HUES6 (cell line): ENCODE results near the gene ZNF76.

ENCODE experiments used
- H3K27ac ChIP-seq: 2 replicates; pipeline ENCODE4 v1.7.0; 2013; ENCODE audit warnings: low read depth, mild to moderate bottlenecking, low read length, inconsistent platforms
- H3K27me3 ChIP-seq: 2 replicates; pipeline ENCODE4 v1.6.1; 2013; ENCODE audit warnings: low read length; ENCODE audit not compliant: control insufficient read depth, insufficient read depth
- H3K36me3 ChIP-seq: 2 replicates; pipeline ENCODE4 v1.6.1; 2013; ENCODE audit warnings: low read length; ENCODE audit not compliant: control insufficient read depth, insufficient read depth
- H3K4me1 ChIP-seq: 2 replicates; pipeline ENCODE4 v1.6.1; 2013; ENCODE audit warnings: low read length; ENCODE audit not compliant: control insufficient read depth, insufficient read depth
- H3K4me3 ChIP-seq: 2 replicates; pipeline ENCODE4 v1.5.1; 2013; ENCODE audit warnings: low read depth, low read length
- H3K9ac ChIP-seq: one replicate; pipeline ENCODE4 v1.6.1; 2013; ENCODE audit warnings: mild to moderate bottlenecking, low read length
- H3K9me3 ChIP-seq: 2 replicates; pipeline ENCODE4 v1.6.1; 2013; ENCODE audit warnings: low read depth, low read length; ENCODE audit not compliant: control insufficient read depth, insufficient read depth

Gene ZNF76

DNA sequence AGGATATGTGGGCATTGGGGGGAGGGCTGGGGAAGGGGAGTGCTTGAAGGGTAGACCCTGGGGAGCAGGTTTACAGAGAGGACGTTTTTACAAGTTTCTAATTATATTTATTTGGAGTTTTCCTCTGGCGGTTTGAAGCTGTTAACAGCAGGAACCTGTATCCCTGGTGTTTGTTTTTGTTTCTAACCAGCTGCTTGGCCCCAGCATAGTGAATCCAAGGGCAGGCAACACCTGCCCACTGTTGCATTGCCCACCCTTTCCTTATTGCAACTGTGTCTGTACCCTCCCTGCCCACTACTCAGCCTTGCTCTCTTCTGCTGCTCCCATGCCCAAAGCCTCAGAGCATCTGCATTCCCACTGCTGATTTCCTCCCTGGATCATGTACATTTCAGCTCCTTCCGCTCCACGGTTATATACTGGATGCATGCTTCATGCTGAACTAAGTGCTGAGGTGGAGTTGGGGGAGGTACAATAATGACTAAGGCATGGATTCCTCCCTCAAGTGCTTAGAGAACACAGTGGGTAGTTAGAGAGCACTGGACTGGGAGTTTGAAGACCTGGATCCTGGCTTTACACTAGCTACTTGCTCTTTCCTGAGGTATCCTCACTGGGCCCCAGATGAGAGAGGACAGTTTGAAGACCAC is 39.7 kb upstream of the ZNF76 start:
- no peak overlapping the region for H3K4me3 ChIP-seq
- no peak overlapping the region for H3K9ac ChIP-seq
- no peaks in the 10 kb centered on the region for H3K36me3 ChIP-seq
- H3K27me3 ChIP-seq = peaks cover 83% of the 10 kb centered on the region
- H3K4me1 ChIP-seq = peaks cover 38% of the 10 kb centered on the region
- no peak overlapping the region for H3K27ac ChIP-seq
- H3K9me3 ChIP-seq = no peaks in the 10 kb centered on the region

DNA sequence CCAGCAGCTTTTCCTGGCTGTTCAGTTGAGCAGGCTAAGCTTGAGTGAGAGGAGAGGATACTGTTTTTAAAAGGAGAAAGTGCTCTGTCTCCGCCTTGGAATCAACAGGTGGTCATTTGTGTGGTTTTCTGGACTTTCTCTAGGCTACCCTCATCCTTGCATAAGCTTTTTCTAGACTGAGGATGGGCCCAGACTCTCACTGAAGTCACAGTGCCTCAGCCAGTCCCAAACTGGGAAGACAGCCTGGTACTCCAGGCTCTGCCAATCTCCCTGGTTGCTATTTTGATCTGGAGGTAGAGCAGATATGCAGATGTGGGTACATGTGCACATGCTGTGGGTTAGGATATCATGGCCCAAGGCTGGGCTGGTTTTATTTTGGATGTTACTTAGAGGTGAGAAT is 38.8 kb upstream of the ZNF76 start:
- no peaks in the 10 kb centered on the region for H3K36me3 ChIP-seq
- H3K4me1 ChIP-seq = peaks cover 30% of the 10 kb centered on the region
- H3K9me3 ChIP-seq = no peaks in the 10 kb centered on the region
- H3K9ac ChIP-seq = no peak overlapping the region
- H3K27ac ChIP-seq = no peak overlapping the region
- peaks cover 77% of the 10 kb centered on the region for H3K27me3 ChIP-seq
- no peak overlapping the region for H3K4me3 ChIP-seq

DNA sequence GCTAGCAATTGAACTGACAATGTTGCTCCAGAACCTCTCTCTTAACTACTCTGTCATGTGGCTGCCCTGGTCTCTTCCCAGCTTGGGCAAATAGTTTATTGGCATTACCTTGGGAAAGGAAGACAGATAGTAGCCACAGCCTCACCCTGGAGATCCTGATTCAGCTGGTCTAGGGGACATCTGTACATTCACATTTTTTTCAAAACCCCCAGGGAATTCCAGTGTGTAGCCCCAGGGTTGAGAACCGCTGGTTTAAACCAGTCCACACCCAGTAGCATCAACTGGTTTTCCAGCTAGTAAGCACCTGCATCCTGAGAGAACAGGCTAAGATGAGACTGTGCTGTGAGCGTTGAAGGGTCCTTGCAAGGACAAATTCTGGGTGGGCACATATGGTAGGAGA is 36.1 kb upstream of the ZNF76 start:
- peaks cover 5% of the 10 kb centered on the region for H3K4me1 ChIP-seq
- H3K4me3 ChIP-seq = no peak overlapping the region
- no peaks in the 10 kb centered on the region for H3K36me3 ChIP-seq
- H3K27ac ChIP-seq = no peak overlapping the region
- H3K9me3 ChIP-seq = no peaks in the 10 kb centered on the region
- H3K9ac ChIP-seq = no peak overlapping the region
- H3K27me3 ChIP-seq = peaks cover 61% of the 10 kb centered on the region

DNA sequence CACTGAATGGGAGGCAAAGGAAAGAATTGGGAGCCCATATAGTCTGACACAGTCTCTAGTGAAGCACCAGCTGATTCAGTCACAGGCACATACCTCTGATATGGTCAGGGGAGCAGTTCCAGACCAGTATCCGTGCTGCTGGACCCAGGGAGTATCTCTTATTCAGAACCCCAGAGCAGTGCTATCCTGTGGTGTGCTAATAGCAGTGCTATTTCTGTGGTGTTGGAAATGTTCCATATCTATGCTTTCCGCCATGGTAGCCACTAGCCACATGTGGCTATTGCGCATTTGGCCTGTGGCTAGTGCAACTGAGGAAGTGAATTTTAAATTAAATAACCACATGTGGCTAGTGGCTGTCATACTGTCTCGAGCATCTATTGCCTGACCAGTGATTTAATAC is 34.8 kb upstream of the ZNF76 start:
- Histone ChIP-seq H3K9me3 (no peaks in the 10 kb centered on the region), H3K27ac (no peak overlapping the region)

DNA sequence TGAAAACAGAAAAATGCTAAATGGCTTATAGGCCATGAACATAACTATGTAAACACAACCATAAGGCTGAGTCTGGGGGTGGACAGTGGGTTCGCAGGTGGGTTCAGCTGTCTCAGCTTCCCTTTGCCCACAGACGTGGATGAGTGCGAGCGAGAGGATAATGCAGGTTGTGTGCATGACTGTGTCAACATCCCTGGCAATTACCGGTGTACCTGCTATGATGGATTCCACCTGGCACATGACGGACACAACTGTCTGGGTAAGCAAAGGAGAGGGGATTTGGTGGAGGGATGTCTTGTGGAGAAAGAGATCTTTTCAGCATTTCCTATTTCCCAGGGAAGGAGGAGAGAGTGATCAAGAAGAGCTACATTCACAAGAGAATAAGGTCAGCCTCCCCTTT is 31.1 kb upstream of the ZNF76 start:
- Histone ChIP-seq H3K9me3 (no peaks in the 10 kb centered on the region), H3K4me1 (no peaks in the 10 kb centered on the region), H3K27me3 (peaks cover 15% of the 10 kb centered on the region), H3K4me3 (no peak overlapping the region), H3K9ac (no peak overlapping the region), H3K36me3 (no peaks in the 10 kb centered on the region), H3K27ac (no peak overlapping the region)

More for the DNA sequence above, 34.8 kb upstream of the ZNF76 start:
- Histone ChIP-seq H3K9ac (no peak overlapping the region), H3K36me3 (no peaks in the 10 kb centered on the region), H3K4me1 (no peaks in the 10 kb centered on the region), H3K27me3 (peaks cover 49% of the 10 kb centered on the region), H3K4me3 (no peak overlapping the region)

DNA sequence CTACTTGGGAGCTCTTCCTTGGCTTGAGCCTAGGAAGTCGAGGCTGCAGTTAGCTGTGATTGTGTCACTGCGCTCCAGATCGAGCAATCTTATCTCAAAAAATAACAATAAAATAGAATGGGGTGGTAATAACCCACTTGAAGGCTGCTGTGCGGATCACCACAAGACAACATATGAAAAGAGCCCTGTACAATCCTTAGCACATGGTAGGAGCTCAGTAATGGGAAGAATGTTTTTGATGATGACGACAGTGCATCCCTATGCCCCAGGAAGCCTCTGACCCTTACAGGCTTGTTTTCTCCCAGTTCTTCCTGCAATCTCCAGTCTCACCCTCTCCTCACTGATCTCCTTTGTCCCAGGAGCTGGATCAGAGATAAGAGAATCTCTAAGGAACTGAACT is 30.2 kb upstream of the ZNF76 start:
- peaks cover 9% of the 10 kb centered on the region for H3K27me3 ChIP-seq

DNA sequence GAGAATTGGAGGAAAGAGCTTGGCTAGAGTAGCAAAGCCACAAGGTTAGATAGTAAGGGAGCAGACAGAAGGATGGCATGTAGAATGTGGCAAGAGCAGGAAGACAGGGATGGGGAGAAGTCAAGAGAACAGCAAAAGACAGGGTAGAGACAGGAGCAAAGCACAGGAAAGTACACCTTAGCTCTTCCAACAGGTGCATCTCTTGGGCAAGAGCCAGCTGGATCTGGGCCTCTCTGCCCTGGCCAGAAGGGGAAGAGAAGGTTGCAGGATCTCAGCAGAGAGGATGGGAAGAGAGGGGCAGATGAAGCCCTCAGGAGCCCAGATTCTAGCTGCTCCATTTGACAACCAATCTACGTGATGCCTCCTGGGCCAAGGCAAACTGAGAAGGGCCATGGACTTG is 29.0 kb upstream of the ZNF76 start:
- Histone ChIP-seq H3K9ac (no peak overlapping the region), H3K9me3 (peaks cover 11% of the 10 kb centered on the region), H3K4me1 (no peaks in the 10 kb centered on the region), H3K4me3 (no peak overlapping the region), H3K27ac (no peak overlapping the region), H3K36me3 (no peaks in the 10 kb centered on the region), H3K27me3 (peaks cover 6% of the 10 kb centered on the region)

More for the DNA sequence above, 30.2 kb upstream of the ZNF76 start:
- no peak overlapping the region for H3K4me3 ChIP-seq
- no peak overlapping the region for H3K27ac ChIP-seq
- no peaks in the 10 kb centered on the region for H3K9me3 ChIP-seq
- H3K4me1 ChIP-seq = no peaks in the 10 kb centered on the region
- no peaks in the 10 kb centered on the region for H3K36me3 ChIP-seq
- H3K9ac ChIP-seq = no peak overlapping the region

DNA sequence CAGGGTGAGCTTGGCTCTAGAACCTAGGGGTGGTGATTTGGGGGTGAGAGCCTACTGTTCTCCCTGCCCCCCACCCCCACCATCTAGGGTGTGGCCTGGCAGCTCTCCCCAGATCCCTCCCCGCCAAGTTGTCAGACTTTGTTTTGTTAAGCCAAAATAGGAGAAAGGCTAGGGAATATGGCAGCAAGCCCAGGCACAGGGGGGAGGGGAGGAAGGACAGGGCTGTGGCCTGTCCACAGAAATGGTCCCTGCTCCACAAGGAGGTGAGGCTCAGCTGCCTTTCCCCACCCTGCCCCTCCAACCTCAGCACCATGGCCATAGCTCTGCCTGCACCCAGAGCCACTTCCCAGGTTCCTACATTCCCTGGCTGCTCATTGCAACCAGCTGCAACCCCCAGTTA is 28.6 kb upstream of the ZNF76 start:
- H3K9me3 ChIP-seq = peaks cover 11% of the 10 kb centered on the region
- no peaks in the 10 kb centered on the region for H3K36me3 ChIP-seq
- H3K27me3 ChIP-seq = peaks cover 3% of the 10 kb centered on the region; the same call in 1 of the 2 replicates
- no peaks in the 10 kb centered on the region for H3K4me1 ChIP-seq
- H3K9ac ChIP-seq = no peak overlapping the region
- no peak overlapping the region for H3K27ac ChIP-seq
- no peak overlapping the region for H3K4me3 ChIP-seq

DNA sequence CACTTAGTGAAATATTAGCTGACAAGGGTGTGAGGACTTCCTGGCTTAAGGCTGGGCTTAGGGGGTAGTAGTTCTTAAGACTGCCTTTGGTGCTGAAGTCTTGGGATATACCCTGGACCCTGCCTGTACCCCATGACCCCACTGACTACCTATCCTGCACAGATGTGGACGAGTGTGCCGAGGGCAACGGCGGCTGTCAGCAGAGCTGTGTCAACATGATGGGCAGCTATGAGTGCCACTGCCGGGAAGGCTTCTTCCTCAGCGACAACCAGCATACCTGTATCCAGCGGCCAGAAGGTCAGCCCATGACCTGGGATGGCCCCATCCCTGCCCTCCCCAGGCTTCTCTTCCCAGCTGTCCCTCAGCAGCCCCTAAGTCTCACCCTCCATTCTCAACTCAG is 28.0 kb upstream of the ZNF76 start:
- Histone ChIP-seq H3K36me3 (no peaks in the 10 kb centered on the region), H3K27ac (no peak overlapping the region), H3K4me1 (peaks cover 5% of the 10 kb centered on the region)

DNA sequence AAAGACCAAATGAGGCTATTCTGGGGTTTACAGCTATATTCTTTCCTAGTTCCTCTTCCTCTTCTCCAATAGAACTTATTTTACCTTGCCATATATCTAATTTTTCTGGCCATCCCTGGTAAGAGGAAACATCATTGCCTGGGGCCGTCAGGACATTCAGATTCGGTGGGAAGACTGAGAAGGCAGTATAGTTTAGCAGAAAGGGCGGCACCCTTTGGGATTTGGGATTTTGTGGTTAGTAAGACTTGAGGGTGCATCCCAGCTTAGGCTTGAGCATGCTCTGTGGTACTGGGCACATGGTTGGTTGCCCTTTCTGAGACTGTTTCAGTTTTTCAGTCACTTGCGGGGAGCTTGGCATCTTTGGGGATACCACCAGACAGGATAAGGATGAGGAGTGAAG is 24.6 kb upstream of the ZNF76 start:
- H3K4me1 ChIP-seq = peaks cover 32% of the 10 kb centered on the region
- H3K9me3 ChIP-seq = peaks cover 15% of the 10 kb centered on the region
- peaks cover 22% of the 10 kb centered on the region for H3K27me3 ChIP-seq
- H3K9ac ChIP-seq = no peak overlapping the region
- H3K36me3 ChIP-seq = no peaks in the 10 kb centered on the region; the same call in 1 of the 2 replicates
- no peak overlapping the region for H3K4me3 ChIP-seq
- H3K27ac ChIP-seq = no peak overlapping the region

More for the DNA sequence above, 28.0 kb upstream of the ZNF76 start:
- peaks cover 14% of the 10 kb centered on the region for H3K9me3 ChIP-seq
- peaks cover 3% of the 10 kb centered on the region for H3K27me3 ChIP-seq
- H3K4me3 ChIP-seq = no peak overlapping the region
- H3K9ac ChIP-seq = no peak overlapping the region

DNA sequence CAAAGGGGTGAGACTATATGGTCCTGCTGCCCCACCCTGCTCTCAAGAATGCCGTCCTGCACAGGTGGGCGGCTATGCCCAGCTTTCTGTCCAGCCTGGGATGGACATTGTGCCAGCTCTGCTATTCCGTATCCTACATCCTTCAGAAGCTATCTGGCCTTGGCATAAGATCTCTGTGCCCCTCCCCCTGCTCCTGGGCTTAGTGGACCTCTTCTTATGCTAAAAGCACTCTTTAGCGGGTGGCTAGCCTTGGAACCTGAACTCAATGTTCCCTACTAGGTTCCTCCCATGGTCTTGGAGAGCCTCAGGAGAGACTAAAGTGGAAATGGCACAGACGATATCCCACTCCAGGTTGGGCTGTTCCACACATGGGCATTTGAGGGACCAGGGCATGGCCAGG is 23.3 kb upstream of the ZNF76 start:
- H3K27me3 ChIP-seq = peaks cover 25% of the 10 kb centered on the region
- no peak overlapping the region for H3K9ac ChIP-seq
- peaks cover 15% of the 10 kb centered on the region for H3K9me3 ChIP-seq
- no peak overlapping the region for H3K4me3 ChIP-seq
- H3K4me1 ChIP-seq = peaks cover 35% of the 10 kb centered on the region
- H3K27ac ChIP-seq = no peak overlapping the region
- H3K36me3 ChIP-seq = no peaks in the 10 kb centered on the region; the same call in 1 of the 2 replicates
